Activated CD4-positive, alpha-beta T cell treated with anti-CD3 and anti-CD28 coated beads, Interleukin-2, amount 50 U/mL, for 24 hours (primary cell): ENCODE data around the gene RHOBTB1.
"Not testable (repeated sequence)": the region's sequence is repeated elsewhere in the genome, so short reads cannot be mapped to it uniquely, and the experiment has no call there.

Experiments used
- DNase-seq, 2 donors: peaks; one replicate each; pipeline ENCODE4 v3.0.0-alpha.2; 2020; ENCODE audit warnings: low read depth in 1 of 2, low spot score in 1 of 2

Gene RHOBTB1

GRCh38 chr10:60869652-60870415 is 74.2 kb downstream of the RHOBTB1 start:
- DNase-seq: no peak

GRCh38 chr10:60868946-60869345 is 75.0 kb downstream of the RHOBTB1 start:
- DNase-seq: no peak

DNA sequence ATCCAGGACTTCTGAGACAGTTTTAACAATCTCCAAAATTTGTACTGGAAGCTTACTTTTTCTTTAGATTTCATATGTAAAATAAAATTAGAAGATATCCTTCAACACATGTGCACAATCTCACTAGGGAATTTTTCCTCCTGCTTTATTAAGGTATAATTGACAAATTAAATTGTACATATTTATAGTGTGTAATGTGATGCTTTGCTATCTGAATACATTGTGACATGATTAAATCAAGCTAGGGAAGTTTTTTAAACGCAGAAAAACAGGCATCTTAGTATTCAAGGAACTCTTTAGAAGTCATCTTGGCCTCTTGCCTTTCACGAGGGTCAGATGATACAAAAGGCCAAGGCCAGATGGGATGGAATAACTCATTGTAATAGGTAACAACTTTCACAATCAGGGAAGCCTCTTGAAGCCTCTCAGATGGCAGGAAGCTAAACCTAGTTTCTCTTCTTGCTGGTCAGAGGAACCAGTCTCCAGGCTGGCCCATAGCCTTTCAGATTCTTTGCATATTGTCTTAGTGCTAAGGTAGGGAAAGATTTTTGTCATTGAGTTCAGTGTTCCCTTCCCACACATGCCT is 78.7 kb downstream of the RHOBTB1 start:
- no peak for DNase-seq

- DNase-seq: no peak
Measured at GRCh38 chr10:60863796-60864195, 80.2 kb downstream of the RHOBTB1 start.

GRCh38 chr10:60862517-60862916 is 81.5 kb downstream of the RHOBTB1 start:
- no peak for DNase-seq

GRCh38 chr10:60856405-60856804 is 87.6 kb downstream of the RHOBTB1 start:
- DNase-seq: no peak

DNA sequence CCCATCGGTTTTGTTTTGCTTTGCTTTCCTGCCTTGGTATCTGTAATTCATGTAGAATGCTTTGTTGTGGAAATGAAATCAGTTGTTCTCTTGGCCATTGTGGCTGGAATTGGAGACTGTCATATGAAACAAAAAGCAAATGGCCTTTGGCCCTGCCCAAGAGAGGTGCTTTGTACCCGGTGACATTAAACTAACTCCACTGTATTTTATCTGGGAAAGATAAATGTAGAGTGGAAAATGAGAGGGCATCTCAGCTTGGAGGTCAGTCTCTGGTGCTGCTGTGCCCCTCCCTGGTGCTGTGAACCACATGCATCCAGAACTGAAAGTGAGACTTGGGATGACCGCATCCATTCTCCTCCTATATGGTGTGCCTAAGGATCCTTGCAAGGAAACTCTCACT is 90.3 kb downstream of the RHOBTB1 start:
- no peak for DNase-seq

GRCh38 chr10:60853107-60853506 is 90.9 kb downstream of the RHOBTB1 start:
- no peak for DNase-seq

- no peak for DNase-seq
Measured at GRCh38 chr10:60849740-60850139, 94.2 kb downstream of the RHOBTB1 start.

- DNase-seq: no peak
Measured at GRCh38 chr10:60849217-60849616, 94.8 kb downstream of the RHOBTB1 start.

GRCh38 chr10:60848680-60849079 is 95.3 kb downstream of the RHOBTB1 start:
- DNase-seq: no peak

- no peak for DNase-seq
Measured at GRCh38 chr10:60848126-60848525, 95.9 kb downstream of the RHOBTB1 start.

DNA sequence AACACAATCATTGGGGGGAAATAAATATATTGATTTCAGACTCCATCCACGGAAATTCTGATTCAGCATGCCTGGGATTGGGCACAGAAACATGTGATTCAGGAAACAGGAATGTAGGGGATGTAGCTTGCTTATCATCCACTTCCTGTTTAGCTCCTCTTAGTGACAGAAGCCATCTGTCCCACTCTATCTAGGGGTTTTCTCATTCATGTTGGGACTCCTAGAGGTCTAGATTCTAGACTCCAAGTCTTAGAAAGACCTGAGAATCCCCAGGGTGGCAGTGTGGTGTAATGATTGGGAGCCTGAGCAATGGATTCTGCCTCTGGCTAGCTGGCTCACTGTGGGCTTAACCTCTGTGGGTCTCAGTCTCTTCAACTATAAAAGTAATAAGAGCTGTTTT is 97.8 kb downstream of the RHOBTB1 start:
- no peak for DNase-seq

GRCh38 chr10:60845038-60845437 is 98.9 kb downstream of the RHOBTB1 start:
- no peak for DNase-seq

DNA sequence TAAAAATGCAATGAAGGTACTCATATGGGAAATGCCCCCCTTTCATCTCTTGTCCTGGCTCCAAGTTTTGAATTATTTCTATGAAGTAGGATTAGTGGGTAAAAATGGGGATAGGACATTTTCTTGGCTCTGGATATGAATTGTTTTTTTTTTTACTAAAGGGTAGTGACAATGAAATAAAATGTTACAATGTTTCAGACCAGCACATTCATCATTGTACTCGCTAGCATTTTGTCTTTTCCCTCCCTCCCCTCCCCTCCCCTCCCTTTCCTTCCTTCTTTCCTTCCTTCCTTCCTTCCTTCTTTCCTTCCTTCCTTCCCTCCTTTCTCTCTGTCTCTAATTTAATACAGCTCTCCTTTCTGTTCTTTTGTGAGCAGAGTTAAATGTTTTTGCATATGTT is 101.3 kb downstream of the RHOBTB1 start:
- no peak for DNase-seq

DNA sequence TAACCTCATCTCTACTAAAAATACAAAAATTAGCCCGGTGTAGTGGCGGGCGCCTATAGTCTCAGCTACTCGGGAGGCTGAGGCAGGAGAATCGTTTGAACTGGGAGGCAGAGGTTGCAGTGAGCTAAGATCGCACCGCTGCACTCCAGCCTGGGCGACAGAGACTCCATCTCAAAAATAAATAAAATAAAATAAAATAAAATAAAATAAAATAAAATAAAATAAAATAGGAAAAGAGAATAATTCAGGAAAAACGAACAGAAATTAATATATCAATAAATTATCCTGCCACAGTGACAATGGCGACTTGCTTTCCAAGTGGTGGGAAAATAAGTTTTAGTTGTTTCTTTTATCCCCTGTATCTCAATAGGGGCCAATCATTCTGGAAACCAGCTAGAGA is 102.8 kb downstream of the RHOBTB1 start:
- DNase-seq: not testable (repeated sequence)

GRCh38 chr10:60835049-60835448 is 108.9 kb downstream of the RHOBTB1 start:
- DNase-seq: no peak

DNA sequence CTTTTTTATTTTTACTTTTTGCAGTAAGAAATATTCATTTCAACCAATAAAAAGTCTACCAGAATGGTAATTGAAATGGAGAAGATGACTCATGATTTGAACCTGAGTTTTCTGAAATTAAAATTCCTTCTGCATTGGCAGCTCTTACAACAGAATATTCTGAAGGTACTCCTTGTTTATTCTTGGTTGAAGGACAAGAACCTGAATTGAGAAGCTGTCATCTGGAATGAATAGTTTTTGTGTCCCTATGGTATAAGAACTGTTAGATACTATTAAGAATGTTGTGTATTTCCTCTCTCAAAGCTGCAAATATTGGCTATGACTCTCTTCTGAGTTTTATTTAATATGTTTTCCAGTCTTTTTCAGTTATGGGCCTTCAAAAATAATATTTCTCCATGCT is 109.6 kb downstream of the RHOBTB1 start:
- no peak for DNase-seq

DNA sequence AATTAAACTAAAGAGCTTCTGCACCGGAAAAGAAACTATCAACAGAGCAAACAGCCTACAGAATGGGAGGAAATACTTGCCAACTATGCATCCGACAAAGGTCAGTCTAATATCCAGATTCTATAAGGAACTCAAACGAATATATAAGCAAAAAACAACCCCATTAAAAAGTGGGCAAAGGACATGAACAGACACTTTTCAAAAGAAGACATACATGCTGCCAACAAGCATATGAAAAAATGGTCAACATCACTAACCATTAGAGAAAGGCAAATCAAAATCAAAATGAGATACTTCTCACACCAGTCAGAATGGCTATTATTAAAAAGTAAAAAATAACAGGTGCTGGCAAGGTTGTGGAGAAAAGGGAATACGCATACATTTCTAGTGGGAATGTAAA is 111.8 kb downstream of the RHOBTB1 start:
- DNase-seq: not testable (repeated sequence)

- DNase-seq: no peak
Measured at GRCh38 chr10:60828489-60828852, 115.5 kb downstream of the RHOBTB1 start.

DNA sequence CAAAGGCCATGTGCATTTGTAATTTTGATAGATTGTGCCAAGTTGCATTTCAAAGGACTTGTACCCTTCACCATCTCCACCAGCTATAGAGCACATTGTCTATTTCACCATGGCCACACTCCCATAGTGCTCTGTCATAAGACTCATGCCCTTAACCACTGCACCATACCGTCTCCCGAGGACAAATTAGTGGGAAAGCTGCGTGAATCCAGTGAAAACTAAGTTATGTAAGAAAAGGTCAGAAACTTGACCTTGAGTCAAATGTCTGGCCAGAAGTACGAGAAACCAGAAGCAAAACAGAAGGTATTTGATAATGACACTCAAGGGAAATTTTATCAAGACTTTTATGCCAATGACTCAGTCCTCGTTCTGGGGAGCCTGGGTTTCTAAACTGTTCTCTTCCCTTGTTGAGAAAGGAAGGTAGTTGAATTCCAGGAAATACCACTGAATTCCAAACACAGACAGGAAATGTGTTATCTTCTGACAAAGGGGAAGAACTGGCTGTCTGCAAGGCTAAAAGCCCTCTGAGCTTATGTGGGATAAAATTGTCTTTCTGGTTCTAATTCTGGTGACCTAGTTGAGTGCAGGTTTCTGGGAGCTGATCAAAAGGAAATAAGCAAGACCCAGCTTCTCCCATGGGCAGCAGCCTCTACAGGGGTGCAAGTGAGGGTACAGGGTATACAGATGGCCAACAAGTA is 116.0 kb downstream of the RHOBTB1 start:
- DNase-seq: no peak

GRCh38 chr10:60825520-60825919 is 118.5 kb downstream of the RHOBTB1 start:
- no peak for DNase-seq
